GM12872 (cell line): ENCODE data around the gene PGBD1.

Experiments used
- TF ChIP-seq, protein P1 (sequence below): IDR thresholded peaks from 3 replicates; pipeline ENCODE4 v1.5.1; 2011; ENCODE audit warnings: low read depth, mild to moderate bottlenecking, low read length, moderate library complexity; ENCODE audit not compliant: insufficient read depth

PGBD1 gene

DNA sequence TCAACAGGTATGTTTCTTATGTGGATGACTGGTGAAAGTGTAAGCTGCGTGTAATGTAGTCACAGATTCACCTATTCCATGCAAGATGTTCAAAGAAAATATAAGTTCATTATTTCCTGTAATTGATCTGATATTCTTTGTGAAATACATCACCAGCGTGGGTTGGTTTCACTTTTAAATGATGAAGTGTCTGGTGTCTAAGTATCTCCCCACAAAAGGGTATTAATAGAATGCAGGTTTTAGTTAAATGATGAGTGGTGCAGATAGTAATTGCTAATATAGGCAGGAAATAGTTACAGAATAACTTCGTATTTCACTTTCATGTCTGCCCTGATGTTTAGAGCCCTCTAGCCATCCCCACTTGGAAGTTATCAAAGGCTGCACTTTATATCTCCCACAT lies 22.2 kb downstream of the PGBD1 start:
- TF ChIP-seq, protein P1, sequence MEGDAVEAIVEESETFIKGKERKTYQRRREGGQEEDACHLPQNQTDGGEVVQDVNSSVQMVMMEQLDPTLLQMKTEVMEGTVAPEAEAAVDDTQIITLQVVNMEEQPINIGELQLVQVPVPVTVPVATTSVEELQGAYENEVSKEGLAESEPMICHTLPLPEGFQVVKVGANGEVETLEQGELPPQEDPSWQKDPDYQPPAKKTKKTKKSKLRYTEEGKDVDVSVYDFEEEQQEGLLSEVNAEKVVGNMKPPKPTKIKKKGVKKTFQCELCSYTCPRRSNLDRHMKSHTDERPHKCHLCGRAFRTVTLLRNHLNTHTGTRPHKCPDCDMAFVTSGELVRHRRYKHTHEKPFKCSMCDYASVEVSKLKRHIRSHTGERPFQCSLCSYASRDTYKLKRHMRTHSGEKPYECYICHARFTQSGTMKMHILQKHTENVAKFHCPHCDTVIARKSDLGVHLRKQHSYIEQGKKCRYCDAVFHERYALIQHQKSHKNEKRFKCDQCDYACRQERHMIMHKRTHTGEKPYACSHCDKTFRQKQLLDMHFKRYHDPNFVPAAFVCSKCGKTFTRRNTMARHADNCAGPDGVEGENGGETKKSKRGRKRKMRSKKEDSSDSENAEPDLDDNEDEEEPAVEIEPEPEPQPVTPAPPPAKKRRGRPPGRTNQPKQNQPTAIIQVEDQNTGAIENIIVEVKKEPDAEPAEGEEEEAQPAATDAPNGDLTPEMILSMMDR = no peak

DNA sequence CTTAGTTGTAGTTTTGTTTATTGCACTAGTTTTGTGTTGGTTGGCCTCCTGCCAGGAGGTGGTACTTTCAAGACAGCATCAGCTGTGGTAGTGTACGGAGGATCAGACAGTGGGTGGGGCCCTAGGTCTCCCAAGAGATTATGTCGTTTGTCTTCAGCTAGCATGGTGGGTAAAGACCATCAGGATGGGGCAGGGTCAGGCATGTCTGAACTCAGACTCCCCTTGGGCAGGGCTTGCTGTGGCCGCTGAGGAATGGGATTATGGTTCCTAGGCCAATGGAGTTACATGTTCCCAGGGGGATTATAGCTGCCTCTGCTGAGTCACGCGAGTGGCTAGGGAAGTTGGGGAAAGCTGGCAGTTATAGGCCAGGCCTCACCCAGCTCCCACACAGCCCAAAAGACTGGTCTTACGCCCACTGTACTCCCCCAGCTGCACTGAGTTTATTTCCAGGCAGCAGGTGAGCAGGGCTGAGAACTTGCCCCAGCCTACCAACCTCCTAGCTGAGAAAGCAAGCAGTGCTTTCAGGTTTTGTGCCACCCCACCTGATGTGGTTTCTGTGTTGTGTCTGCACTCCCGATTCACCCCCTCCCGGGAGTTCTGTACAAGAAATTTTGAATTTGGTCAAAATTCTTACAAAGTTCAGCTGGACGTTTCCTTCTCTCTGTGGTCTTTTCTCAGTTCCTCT lies 29.9 kb downstream of the PGBD1 start:
- TF ChIP-seq, protein P1 = no peak

DNA sequence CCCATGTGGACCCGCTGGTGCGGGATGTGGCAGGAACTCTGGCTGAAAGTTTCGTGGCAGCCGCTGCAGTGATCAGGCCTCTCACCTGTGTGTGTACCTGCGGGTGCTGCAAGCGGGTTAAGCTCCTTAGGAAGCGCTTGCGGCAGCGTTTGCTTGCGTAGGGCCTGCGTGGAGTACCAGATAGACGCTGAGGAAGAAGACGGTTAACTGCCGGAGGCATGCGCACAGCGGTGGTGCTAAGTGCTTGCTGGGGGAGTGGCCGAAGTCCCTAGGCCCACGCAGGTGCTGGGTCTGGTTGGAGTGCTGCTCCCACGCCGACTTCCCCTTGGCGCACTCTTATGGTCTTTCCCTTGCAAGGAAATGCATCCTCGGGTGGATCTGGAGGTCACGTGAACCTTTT lies 31.6 kb downstream of the PGBD1 start:
- TF ChIP-seq, protein P1 = no peak

DNA sequence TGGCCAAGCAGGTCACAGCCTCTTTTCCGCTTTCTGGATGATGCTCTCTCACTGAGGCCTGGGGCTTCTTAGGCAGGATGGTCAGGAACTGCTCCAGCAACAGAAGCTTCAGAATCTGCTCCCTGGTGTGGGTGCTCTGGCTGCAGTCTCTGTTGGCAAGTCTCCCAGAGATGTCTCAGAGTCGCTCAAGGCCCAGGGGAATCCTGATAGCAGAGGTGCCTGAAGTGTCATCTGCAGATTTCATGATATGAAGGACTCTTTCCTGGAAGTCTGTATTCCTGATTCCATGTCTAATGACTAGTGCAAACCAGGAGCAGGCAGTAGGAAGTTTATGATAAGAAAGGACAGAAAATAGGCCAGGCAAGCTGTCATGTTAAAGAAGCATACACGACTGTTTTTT lies 34.3 kb downstream of the PGBD1 start:
- TF ChIP-seq, protein P1 = no peak

DNA sequence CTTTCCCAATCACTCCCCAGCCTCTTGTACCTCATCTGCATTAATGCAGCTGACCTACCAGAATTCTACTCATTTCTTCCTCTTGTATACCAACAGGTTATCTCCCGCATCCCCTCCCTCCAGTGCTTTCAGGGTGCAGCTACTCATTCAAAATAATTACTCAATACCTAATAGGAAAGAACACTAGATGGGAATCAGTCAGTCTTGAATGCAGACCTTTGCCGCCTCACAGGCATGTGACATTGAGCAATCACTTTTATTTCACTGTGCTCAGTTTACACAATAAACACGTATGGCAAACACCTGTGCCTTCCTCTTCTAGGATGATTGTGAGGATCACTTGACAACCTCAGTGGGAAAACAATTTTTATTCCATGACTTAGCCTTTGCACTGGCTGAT lies 41.3 kb downstream of the PGBD1 start:
- TF ChIP-seq, protein P1 = no peak

DNA sequence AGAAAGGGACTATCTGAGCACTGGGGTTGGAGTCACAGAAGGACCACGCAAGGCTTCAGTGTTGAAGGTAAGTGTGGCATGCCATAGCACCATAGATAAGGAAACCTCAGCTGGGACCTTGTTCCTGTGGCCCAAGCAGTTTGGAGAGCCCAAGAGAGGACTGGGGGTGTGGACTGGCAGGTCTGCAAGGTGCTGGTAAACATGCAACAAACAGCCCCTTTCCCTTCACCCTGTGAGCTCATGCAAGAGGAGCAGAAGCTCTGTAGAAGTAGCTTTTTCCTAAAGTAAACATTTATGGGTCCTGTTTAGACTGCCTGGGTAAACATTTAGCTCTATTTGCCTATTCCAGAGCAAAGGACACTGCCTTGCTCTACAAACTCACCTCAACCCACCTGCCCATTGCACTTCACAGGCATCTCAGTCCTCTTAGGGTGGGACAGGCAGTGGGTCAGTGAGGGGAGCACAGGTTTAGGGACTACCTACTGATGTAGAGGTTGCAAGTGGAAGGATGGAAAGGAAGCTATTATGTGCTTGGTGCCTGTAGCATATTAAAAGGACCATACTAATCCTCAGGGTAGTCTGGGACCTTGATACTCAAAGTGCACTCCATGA lies 42.5 kb downstream of the PGBD1 start:
- TF ChIP-seq, protein P1 = no peak

DNA sequence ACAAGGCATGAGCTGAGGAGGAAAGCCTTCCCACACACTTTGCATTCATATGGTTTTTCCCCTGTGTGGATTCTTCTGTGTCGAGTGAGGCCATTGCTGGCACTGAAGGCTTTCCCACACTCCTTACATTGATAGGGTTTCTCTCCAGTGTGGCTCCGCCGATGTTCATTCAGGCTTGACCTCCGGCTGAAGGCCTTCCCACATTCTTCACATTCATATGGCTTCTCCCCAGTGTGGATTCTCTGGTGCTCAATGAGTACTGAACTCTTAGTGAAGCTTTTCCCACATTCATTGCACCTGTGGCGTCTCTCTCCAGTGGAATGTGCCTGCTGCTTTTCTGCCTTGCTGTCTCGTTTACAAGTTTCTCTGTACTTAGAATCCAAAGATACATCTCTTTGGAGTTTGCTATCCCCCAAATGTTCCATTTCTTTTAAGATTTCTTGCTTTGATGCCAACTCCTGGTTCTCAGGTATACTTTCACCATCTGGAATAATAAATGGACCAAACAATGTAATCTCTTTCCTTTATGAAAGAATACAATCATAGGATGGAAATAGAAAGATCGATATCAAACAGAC lies 45.1 kb downstream of the PGBD1 start:
- TF ChIP-seq, protein P1 = no peak
